SJSA1 (cell line): Measurements from ENCODE around the gene GPBAR1. TPM values are rescaled to one million over a fixed set of nuclear protein-coding genes. Genes with fewer than 3 reads are reported as not detected.

Experiments used
- DNase-seq, 2 experiments: peaks; one replicate each; pipeline ENCODE4 v3.0.0-alpha.2; 2015 to 2020; ENCODE audit warnings: low spot score in 2 of 2, low read depth in 1 of 2
- H3K27ac ChIP-seq: fragments of 250-450 bp; sonication (Bioruptor Pico); 2 replicates; pipeline ENCODE4 v1.5.1; 2020; ENCODE audit warnings: mild to moderate bottlenecking, moderate library complexity
- H3K27me3 ChIP-seq: fragments of 250-450 bp; sonication (Bioruptor Pico); replicated peaks from 2 replicates; pipeline ENCODE4 v1.5.1; 2020; ENCODE audit warnings: mild to moderate bottlenecking, moderate library complexity
- H3K36me3 ChIP-seq: fragments of 250-450 bp; sonication (Bioruptor Pico); 2 replicates; pipeline ENCODE4 v1.5.1; 2020; ENCODE audit warnings: mild to moderate bottlenecking
- H3K4me1 ChIP-seq: fragments of 250-450 bp; sonication (Bioruptor Pico); replicated peaks from 2 replicates; pipeline ENCODE4 v1.6.1; 2021; ENCODE audit warnings: mild to moderate bottlenecking
- H3K4me3 ChIP-seq: fragments of 250-450 bp; sonication (Bioruptor Pico); 2 replicates; pipeline ENCODE4 v1.5.1; 2020; ENCODE audit warnings: mild to moderate bottlenecking
- H3K9me3 ChIP-seq: fragments of 250-450 bp; sonication (Bioruptor Pico); replicated peaks from 2 replicates; pipeline ENCODE4 v1.5.1; 2020; ENCODE audit warnings: mild to moderate bottlenecking
- total RNA-seq: library from RNA; depleted of rRNA; stranded (reverse); fragments of >200 nt; shearing (Covaris generic); gene quantifications from 2 replicates; pipeline ENCODE4 v1.2.3, GENCODE V29; 2014; rRNA removed

The GPBAR1 gene
- total RNA-seq = 0.89 TPM in 1 of 2 replicates, not detected in the other

GRCh38 chr2:218260742-218261422, at the start of gene GPBAR1:
Gene GPBAR1 (plus strand): TSS chr2:218261015. CDS start chr2:218262725, 1,710 bp downstream.
- Histone ChIP-seq H3K4me3 (no peak within 1 kb of the TSS), H3K4me1 (peaks cover 68% of the 10 kb centered on the region), H3K9me3 (no peaks in the 10 kb centered on the region), H3K27me3 (no peaks in the 10 kb centered on the region), H3K36me3 (peaks cover 58% of the 10 kb centered on the region), H3K27ac (no peak within 1 kb of the TSS)
- DNase-seq = no peak

- DNase-seq = no peak
- Histone ChIP-seq H3K4me1 (peaks cover 16% of the 10 kb centered on the region), H3K4me3 (no peak overlapping the region), H3K9me3 (0 out of 2 replicates have a peak, but pooled peaks cover 6% of the 10 kb centered on the region), H3K27ac (no peak overlapping the region), H3K27me3 (no peaks in the 10 kb centered on the region; the same call in 1 of the 2 replicates), H3K36me3 (peaks cover 19% of the 10 kb centered on the region)
These were observed 46.7 kb upstream of the GPBAR1 start for GRCh38 chr2:218214116-218214515.

DNA sequence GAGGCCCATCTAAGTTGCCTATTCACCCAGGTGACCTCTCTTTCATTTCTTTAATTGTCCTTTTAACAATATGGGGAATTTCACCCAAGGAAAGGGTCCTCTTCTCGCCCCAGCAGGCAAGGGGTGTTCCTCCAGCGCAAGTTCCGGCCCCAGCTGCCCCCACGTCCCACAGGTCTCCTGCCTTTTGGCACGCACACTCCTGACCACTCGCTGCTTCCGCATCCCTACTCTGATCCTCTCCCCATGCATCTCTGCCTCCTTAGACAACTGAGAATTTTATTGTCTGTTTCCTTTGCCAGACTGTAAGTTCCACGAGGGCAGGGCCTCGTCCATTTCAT, 44.5 kb upstream of the GPBAR1 start:
- H3K36me3 ChIP-seq = peaks cover 40% of the 10 kb centered on the region
- peak overlapping the region; percentile 81 for H3K27ac ChIP-seq
- peaks cover 25% of the 10 kb centered on the region for H3K4me1 ChIP-seq
- H3K4me3 ChIP-seq = peak overlapping the region; percentile 75
- H3K9me3 ChIP-seq = 0 out of 2 replicates have a peak, but pooled peaks cover 3% of the 10 kb centered on the region
- no peaks in the 10 kb centered on the region; the same call in 1 of the 2 replicates for H3K27me3 ChIP-seq
- DNase-seq = no peak

- 0 out of 2 replicates have a peak, but pooled peaks cover 3% of the 10 kb centered on the region for H3K9me3 ChIP-seq
- no peaks in the 10 kb centered on the region; the same call in 1 of the 2 replicates for H3K27me3 ChIP-seq
- peaks cover 45% of the 10 kb centered on the region for H3K36me3 ChIP-seq
- peak; percentile 88 to 95 for DNase-seq
- peak within 1 kb of the TSS; percentile 75 for H3K4me3 ChIP-seq
- H3K4me1 ChIP-seq = peaks cover 29% of the 10 kb centered on the region
- H3K27ac ChIP-seq = peak within 1 kb of the TSS; percentile 81
These were observed 44.0 kb upstream of the GPBAR1 start, which contains the start of gene ARPC2 for GRCh38 chr2:218216674-218217359. Gene ARPC2 (plus strand): TSS chr2:218217189. CDS start chr2:218217471, 282 bp downstream.

DNA sequence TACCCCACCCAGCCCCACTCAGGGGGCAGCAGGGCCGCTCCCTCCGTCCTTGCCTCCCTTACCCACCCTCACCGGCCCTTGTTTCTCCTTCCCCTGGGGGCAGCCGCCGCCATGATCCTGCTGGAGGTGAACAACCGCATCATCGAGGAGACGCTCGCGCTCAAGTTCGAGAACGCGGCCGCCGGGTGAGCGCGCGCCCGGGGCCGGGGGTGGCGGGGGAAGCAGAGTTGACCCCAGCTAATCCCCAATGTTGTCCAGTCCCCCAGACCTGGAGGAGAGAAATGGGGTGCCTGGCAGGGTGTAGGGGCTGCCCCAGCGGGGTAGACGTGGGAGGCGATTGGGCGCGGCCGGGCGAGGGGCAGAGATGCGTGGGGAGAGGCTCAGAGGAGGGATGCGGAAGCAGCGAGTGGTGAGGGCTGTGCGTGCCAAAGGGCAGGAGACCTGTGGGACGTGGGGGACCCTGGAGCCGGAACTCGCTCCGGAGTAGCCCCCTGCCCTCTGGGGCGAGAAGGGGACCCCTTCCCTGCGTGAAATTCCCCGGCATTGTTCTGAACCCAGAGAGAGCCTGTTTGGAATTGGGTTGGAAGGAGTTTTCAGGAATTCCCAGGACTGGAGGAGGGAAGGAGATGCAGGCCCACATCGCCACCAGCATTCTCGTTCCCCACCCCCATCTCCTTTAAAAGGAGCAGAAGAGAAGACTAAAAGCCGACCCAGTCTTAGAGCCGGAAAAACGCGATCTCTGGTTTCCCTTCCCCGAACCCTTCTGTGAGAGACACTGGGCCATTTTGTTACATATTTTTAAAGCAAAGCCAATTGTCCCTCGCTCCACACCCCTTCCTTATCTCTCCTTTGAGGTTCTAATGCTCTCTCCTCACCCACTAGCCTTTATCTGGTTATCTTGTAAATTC, 43.2 kb upstream of the GPBAR1 start:
- DNase-seq = peak; percentile 56 to 67
- Histone ChIP-seq H3K36me3 (peaks cover 53% of the 10 kb centered on the region), H3K27ac (peak overlapping the region; percentile 81), H3K4me3 (peak overlapping the region; percentile 75), H3K4me1 (peaks cover 32% of the 10 kb centered on the region), H3K27me3 (no peaks in the 10 kb centered on the region; the same call in 1 of the 2 replicates), H3K9me3 (0 out of 2 replicates have a peak, but pooled peaks cover 3% of the 10 kb centered on the region)

GRCh38 chr2:218218268-218219185, 42.3 kb upstream of the GPBAR1 start:
- peak overlapping the region; percentile 81 for H3K27ac ChIP-seq
- peak overlapping the region; percentile 75 for H3K4me3 ChIP-seq
- 0 out of 2 replicates have a peak, but pooled peaks cover 3% of the 10 kb centered on the region for H3K9me3 ChIP-seq
- peaks cover 40% of the 10 kb centered on the region for H3K4me1 ChIP-seq
- H3K27me3 ChIP-seq = no peaks in the 10 kb centered on the region
- H3K36me3 ChIP-seq = peaks cover 62% of the 10 kb centered on the region
- peak in 1 of 2 experiments; percentile 8 for DNase-seq

DNA sequence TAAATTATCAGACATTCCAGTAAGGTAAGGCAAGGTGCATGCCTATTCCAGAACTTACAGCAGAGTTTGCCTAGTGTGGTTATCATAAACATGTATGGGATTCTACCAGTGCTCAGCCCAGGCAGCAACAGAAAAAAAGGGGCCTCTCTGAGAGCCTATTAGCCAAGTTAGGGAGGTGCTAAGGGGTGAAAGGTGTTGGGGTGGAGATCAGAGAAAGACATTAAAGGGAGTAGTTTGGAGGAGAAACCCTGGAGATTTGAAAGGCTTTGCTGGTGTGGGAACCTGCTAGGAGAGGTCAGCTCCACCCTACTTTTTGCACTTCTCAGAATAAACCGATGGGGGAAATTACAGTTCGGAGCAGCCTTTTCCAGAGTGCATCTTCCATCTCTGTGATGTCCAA, 40.9 kb upstream of the GPBAR1 start:
- no peak for DNase-seq
- H3K27ac ChIP-seq = no peak overlapping the region
- peaks cover 43% of the 10 kb centered on the region for H3K4me1 ChIP-seq

DNA sequence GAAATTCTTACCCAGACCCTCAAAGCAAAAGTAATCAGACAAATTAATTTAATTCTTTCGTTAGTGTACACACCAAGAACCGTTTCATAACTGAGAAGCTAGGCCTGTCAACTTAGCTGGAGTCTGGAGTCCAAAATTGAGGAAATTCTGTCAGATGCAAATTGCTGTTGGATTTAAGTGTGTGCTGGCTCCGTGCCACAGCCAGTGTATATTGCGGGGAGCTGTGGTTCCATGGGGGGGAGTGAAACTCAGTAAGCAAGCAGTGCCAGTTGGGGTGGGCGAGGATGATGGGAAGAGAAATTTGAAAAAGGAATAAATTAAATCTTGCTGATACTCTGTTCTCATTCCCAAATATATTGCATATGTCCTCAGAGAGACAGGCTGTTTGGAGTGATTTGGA, 39.8 kb upstream of the GPBAR1 start:
- peaks cover 44% of the 10 kb centered on the region for H3K4me1 ChIP-seq
- no peaks in the 10 kb centered on the region for H3K27me3 ChIP-seq
- H3K9me3 ChIP-seq = 0 out of 2 replicates have a peak, but pooled peaks cover 3% of the 10 kb centered on the region
- no peak overlapping the region for H3K27ac ChIP-seq
- DNase-seq = no peak
- H3K36me3 ChIP-seq = peaks cover 87% of the 10 kb centered on the region
- H3K4me3 ChIP-seq = no peak overlapping the region

More for the DNA sequence above, 40.9 kb upstream of the GPBAR1 start:
- Histone ChIP-seq H3K9me3 (0 out of 2 replicates have a peak, but pooled peaks cover 3% of the 10 kb centered on the region), H3K27me3 (no peaks in the 10 kb centered on the region), H3K4me3 (no peak overlapping the region), H3K36me3 (peaks cover 76% of the 10 kb centered on the region)

GRCh38 chr2:218223046-218223445, 37.8 kb upstream of the GPBAR1 start:
- no peak overlapping the region for H3K4me3 ChIP-seq
- 0 out of 2 replicates have a peak, but pooled peaks cover 3% of the 10 kb centered on the region for H3K9me3 ChIP-seq
- H3K36me3 ChIP-seq = peaks cover 96% of the 10 kb centered on the region
- no peak for DNase-seq
- no peak overlapping the region for H3K27ac ChIP-seq
- H3K27me3 ChIP-seq = no peaks in the 10 kb centered on the region
- peaks cover 41% of the 10 kb centered on the region for H3K4me1 ChIP-seq

DNA sequence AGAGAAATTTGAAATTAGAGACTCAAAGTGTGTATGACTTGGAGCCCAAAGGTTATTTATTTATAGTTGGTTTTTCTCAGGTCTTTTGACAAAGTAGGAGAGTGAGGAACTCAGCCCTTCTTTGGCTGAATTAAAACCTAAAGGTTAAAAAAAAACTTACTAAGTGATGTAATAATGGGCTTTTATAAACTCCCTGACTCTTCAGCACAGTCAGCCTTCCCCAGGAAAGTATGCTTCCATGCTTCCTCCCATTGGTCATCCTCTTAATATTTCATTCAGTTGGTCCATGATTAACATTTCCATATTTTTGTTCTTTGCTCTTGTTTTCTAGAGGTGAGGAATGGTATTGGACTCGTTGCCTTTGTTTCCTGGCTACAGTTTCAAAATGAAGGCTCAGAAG, 36.6 kb upstream of the GPBAR1 start:
- Histone ChIP-seq H3K27me3 (no peaks in the 10 kb centered on the region), H3K4me1 (peaks cover 41% of the 10 kb centered on the region), H3K4me3 (no peak overlapping the region), H3K27ac (no peak overlapping the region), H3K9me3 (no peaks in the 10 kb centered on the region), H3K36me3 (peaks cover 97% of the 10 kb centered on the region)
- no peak for DNase-seq

GRCh38 chr2:218226903-218227302, 33.9 kb upstream of the GPBAR1 start:
- Histone ChIP-seq H3K27ac (no peak overlapping the region), H3K36me3 (peaks cover 91% of the 10 kb centered on the region), H3K4me1 (peaks cover 49% of the 10 kb centered on the region), H3K27me3 (no peaks in the 10 kb centered on the region), H3K9me3 (no peaks in the 10 kb centered on the region), H3K4me3 (no peak overlapping the region)
- no peak for DNase-seq

GRCh38 chr2:218228366-218229090, 32.3 kb upstream of the GPBAR1 start:
- peaks cover 91% of the 10 kb centered on the region for H3K36me3 ChIP-seq
- H3K4me1 ChIP-seq = peaks cover 38% of the 10 kb centered on the region
- H3K4me3 ChIP-seq = no peak overlapping the region
- no peaks in the 10 kb centered on the region for H3K27me3 ChIP-seq
- DNase-seq = no peak
- H3K9me3 ChIP-seq = no peaks in the 10 kb centered on the region
- peak overlapping the region; percentile 81 for H3K27ac ChIP-seq
